NOMO-1 treated with dmso at 0.1 percent for 144 hours (cell line): ENCODE results near the gene TCF7L1.
"Not testable (repeated sequence)": the region's sequence is repeated elsewhere in the genome, so short reads cannot be mapped to it uniquely, and the experiment has no call there.

ENCODE experiments used
- DNase-seq: peaks from one replicate; lab custom pipeline; 2025; ENCODE audit not compliant: unreplicated experiment; lab: John Stamatoyannopoulos, UW

TCF7L1 gene

GRCh38 chr2:85131116-85131515 lies 2.1 kb upstream of the TCF7L1 start:
- DNase-seq: no peak

- DNase-seq: no peak
Observed at GRCh38 chr2:85132397-85132796, 795 bp upstream of the TCF7L1 start.

- DNase-seq: no peak
Observed at GRCh38 chr2:85133751-85134254, 611 bp downstream of the TCF7L1 start.

DNA sequence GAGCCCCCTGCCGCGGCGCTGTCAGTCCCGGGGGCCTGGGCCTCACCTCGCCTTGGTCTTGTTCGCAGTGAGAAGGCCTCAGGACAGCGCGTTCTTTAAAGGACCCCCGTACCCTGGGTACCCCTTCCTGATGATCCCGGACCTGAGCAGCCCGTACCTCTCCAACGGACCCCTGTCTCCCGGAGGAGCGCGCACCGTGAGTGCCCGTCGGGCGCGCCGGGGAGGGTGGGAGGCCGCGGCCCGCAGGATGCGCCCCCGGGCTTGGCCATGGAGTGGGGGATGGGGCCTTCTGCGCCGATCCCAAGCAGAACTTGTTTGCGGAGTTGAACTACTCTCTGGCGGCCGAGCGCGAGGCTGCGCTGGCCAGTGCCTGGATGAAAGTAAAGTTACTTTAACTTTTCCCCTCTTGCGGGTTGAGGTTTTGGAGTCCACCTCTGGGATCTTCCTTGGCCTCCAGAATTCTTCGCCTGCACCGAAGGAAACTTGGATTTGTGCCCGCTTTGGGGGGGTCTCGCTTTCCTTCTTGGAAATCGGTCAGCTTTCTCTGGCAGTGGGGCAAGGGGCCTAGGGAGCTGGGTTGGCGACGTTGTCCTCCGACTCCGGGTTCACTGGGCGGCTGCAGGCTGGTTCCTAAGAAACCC lies 1.2 kb downstream of the TCF7L1 start:
- no peak for DNase-seq

DNA sequence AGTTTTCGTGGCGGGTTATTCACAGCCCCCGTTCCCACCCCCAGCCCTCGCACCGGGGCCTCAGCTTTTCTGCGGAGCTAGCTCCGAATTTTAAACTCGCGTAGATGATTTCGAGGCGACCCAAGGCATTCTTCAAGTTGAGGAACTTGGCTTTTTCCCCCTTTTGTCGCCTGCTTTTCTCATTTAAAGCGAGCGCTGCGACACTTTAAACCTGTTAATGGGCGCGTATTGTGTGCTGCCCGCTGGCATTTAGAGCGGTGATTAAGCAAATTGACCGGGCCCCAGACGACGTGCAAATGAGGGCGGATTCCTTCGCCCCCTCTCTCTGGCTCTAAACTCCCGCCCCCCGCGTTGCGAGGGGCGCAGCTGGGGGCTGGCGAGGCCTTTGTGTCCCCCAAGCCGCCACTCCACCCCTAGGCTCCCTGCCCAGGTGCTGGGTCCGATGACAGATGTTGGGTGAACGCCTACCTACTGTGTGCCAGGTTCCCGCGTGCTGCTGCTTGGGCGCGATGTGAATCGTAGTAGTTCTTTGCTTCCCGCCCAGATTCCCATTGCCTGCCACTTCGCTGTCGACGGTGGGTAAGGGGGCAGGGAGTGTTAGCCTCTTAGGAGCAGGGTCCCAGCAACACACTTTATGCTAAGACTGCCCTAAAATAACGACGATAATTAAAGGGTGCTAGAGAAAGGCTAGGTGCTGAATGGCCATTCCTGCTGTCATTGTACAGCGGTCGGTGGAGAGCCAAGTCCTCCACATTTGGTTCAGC lies 1.9 kb downstream of the TCF7L1 start:
- DNase-seq: no peak

- no peak for DNase-seq
Observed at GRCh38 chr2:85135660-85135914, 2.4 kb downstream of the TCF7L1 start.

DNA sequence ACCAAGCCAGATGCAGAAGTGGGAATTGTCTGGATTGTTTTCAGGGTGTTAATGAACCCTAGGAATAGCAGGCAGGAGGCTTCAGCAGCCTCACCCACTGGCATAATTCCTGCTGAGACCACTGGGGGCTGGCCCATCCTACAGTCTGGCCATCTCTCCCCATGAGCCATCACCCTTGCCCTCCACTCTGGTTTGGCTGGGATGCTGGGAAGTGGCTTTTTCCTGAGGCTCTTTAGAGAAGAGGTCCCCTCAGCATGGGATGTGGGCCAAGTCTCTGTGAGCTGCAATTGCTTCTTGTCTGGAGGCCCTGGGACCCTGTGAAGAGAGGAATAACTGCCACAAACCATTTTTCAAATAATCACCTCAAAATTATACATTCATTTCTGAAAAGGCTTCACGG lies 4.0 kb downstream of the TCF7L1 start:
- no peak for DNase-seq

- no peak for DNase-seq
Observed at GRCh38 chr2:85143463-85144082, 10.4 kb downstream of the TCF7L1 start.

DNA sequence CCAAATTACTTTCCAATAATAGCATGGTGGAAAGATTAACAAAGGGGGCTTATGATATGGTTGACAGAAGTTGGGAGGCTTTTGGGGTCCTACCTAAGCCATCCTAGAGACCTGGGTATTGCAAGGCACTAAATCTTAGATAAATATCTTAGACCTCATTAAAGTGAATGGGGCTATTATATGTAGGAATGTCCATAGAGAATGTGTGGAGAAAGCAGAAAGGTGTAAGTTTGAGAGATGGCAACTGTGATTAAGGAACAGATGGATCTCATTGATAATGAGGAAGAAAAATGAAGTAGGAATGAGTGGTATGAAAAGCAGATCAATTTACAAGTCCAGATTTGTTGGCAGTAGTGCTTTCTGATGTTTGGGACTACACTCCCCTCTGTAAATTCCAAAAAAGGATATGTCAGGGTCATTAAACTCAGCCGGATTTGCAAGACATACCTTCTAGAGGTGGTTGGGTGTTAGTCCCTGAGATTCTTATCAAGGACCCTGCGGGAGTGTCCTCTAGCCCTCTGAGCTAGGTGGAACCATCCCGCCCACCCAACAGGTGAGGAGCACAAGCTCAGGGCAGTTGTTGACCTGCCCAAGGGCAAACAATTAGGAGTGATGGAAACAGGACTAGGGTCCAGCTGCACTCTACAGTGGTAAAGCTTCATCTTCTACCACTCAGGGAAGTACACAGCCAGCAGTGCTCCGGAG lies 12.1 kb downstream of the TCF7L1 start:
- no peak for DNase-seq

DNA sequence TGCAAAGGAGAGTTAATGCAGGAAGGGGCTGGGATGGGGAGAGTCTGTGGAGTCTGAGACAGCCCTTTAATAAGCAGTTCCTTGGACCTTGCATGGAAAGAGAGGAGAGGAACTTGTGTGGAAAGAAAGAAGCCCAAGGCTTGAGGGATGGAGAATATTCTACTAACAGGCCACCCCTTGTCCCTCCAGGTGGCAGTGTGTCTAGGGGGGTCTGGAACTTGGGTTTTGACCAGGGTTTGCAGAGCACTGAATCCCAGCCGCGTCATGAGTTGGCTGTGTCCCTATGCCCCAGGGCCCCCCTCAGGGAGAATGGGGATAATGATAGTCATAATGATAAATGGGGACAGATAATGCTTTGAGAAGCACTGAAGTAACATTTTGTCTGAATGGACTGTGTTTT lies 15.0 kb downstream of the TCF7L1 start:
- no peak for DNase-seq

- no peak for DNase-seq
Observed at GRCh38 chr2:85151026-85151425, 17.8 kb downstream of the TCF7L1 start.

DNA sequence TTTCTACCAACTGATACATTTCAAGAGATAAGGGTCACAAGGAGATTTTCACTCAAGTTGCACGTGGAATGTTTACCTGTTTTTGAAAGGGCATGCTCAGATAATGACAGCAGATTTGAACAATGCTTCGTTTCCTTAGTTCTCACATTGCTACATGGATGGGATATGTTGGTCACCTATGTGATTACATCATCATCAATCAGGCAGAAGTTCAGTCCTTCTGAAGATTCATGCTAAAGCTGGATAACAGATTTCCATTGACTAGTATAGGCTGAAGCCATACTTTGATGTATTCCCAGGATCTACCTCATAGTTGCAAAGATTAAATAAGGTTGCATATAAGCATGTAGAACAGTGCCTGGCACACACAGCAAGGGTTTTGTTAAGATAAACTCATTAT lies 19.7 kb downstream of the TCF7L1 start:
- DNase-seq: no peak

DNA sequence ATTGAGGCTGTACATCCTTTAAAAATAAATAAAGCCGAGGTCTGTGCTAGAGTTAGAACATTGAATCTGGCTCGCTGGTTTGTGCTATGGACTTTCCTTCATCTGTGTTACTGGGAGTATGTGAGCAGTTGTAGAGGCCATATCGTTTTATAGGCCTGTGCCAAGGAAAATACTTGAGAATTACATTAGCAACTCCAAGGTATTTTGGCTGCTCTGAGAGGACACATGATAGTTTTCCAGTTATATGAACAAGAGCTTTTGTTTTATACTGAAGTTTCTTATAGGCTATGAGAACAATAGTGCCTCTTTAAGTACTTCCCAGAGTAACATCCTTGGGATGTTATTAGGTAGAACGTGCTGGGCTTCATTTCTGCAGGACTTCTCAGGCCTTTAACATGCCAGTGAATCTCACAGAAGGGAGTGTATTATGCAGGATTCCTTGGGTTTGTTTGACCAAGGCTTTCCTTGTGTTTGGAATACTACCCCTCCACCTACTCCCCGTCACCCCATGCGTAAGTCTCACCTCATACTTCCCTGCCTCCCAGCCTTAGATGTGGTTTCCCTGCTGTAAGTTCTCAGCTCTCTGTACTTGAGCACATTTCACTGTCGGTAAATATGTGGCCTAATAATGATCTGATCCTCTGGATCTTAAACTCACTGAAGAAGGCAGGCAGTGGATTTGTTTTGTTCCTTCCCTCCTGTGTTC lies 21.0 kb downstream of the TCF7L1 start:
- no peak for DNase-seq

GRCh38 chr2:85155082-85155481 lies 21.9 kb downstream of the TCF7L1 start:
- DNase-seq: not testable (repeated sequence)

DNA sequence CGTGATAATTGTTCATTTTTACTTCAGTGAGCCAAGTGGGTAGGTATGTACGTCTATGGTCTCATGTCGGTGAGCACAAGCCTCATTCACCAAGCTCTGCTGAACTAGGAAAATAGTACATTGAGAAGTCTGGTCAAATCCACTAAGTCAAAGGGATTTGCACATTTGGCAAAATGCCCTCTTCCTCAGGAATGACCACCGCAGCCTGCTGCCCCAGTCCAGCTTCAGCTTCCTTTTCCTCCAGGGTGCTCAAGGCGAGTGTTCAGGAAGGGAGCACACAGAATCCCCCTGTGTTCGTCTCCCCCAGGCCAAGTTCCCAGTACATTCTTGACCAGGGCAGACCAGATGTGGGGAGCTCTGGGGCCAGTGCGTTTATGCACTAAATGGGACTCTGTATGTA lies 23.0 kb downstream of the TCF7L1 start:
- no peak for DNase-seq

DNA sequence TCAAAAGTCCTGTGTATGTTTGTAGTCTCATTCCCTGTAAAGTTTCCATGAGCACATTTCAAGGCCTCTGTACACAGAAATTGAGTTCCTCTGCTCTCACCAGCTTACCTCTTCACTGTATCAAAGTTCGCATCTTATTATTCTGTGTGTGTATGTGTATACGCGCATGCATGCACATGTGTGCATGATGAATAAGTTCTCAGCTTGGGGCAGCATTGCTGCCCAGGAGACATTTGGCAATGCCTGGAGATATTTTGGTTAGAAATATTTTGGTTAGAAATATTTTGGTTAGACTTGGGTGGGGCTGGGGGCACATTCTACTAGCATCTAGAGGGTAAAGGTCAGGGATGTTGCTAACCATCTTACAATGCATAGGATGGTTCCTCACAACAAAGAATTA lies 23.4 kb downstream of the TCF7L1 start:
- no peak for DNase-seq

DNA sequence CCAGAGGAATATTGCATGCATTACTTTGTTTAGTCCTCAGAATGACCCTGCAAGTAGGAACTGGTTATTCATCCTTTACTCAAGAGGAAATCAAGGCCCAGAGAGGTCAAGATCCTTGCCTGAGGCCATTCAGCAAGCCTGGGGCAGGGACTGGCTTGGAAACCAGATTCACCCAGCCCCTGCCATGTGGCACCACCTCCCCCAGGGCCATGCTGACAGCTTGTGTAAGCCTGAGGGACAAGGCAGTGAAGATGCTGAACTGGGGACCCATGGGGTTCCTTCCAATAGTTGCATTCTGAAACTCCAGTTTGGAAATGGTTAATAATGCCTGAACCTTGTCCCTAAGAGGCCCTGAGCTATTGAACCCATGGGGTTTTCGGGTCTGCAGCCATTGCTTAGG lies 24.2 kb downstream of the TCF7L1 start:
- DNase-seq: no peak

- no peak for DNase-seq
Observed at GRCh38 chr2:85158559-85159273, 25.5 kb downstream of the TCF7L1 start.

DNA sequence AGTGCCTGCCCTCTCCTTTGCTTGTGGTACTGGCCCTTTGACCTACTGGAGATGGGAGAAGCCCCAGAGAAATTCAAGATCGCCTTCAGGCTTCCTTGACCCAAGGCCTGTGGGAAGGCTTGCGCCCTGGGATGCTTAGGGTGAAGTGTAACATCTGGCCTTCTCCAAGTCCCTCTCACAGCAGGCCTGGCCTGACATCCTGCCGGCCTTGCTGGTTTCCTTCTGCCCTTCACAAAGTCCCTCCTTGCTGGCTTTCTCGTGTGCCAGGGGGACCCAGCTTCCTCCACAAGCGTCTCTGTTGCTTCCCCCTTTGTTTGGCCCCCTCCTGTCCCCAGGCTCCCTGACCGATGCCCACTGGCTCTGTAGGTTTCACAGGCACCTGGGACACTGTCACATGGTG lies 26.4 kb downstream of the TCF7L1 start:
- no peak for DNase-seq
